DOHH2 (cell line): Measurements from ENCODE around the gene REPIN1.
A peak's percentile ranks its signal among the peaks of the same experiment; 100 is the strongest.

Source experiments
- H3F3A ChIP-seq: fragments of 200-600 bp; sonication (generic), shearing (Covaris generic); 2 replicates; pipeline ENCODE4 v1.6.0; 2016; ENCODE audit warnings: antibody characterized with exemption, mild to moderate bottlenecking; ENCODE audit not compliant: control insufficient read depth, insufficient read depth
- H3K27ac ChIP-seq: fragments of 200-600 bp; sonication (generic); 2 replicates; pipeline ENCODE4 v1.5.1; 2014; ENCODE audit warnings: low read depth, mild to moderate bottlenecking, low read length, moderate library complexity
- H3K27me3 ChIP-seq: fragments of 200-600 bp; sonication (generic); 2 replicates; pipeline ENCODE4 v1.6.1; 2014; ENCODE audit warnings: mild to moderate bottlenecking, low read length, mixed read lengths; ENCODE audit not compliant: control insufficient read depth
- H3K36me3 ChIP-seq: fragments of 200-600 bp; sonication (generic); 2 replicates; pipeline ENCODE4 v1.6.1; 2014; ENCODE audit warnings: mild to moderate bottlenecking, low read length, moderate library complexity, mixed read lengths; ENCODE audit not compliant: control insufficient read depth
- H3K4me1 ChIP-seq: fragments of 200-600 bp; sonication (generic); 2 replicates; pipeline ENCODE4 v1.6.1; 2014; ENCODE audit warnings: mild to moderate bottlenecking, low read length, mixed read lengths; ENCODE audit not compliant: control insufficient read depth
- H3K4me2 ChIP-seq: fragments of 200-600 bp; sonication (generic); 2 replicates; pipeline ENCODE4 v1.6.0; 2014; ENCODE audit warnings: mild to moderate bottlenecking, low read length, moderate library complexity
- H3K4me3 ChIP-seq: fragments of 200-600 bp; sonication (generic); 2 replicates; pipeline ENCODE4 v1.5.1; 2014; ENCODE audit warnings: mild to moderate bottlenecking, low read length, mixed read lengths
- H3K79me2 ChIP-seq: fragments of 200-600 bp; sonication (generic); 2 replicates; pipeline ENCODE4 v1.6.1; 2014; ENCODE audit warnings: mild to moderate bottlenecking, low read length, mixed read lengths; ENCODE audit not compliant: control insufficient read depth
- H3K9me2 ChIP-seq: fragments of 200-600 bp; sonication (generic); replicated peaks from 2 replicates; pipeline ENCODE4 v1.6.1; 2014; ENCODE audit warnings: mild to moderate bottlenecking, low read length, mixed read lengths; ENCODE audit not compliant: control insufficient read depth
- H3K9me3 ChIP-seq: fragments of 200-600 bp; sonication (generic); 2 replicates; pipeline ENCODE4 v1.6.1; 2014; ENCODE audit warnings: antibody characterized with exemption, low read length, mixed read lengths; ENCODE audit not compliant: control insufficient read depth, insufficient read depth
- H4K20me1 ChIP-seq: fragments of 200-600 bp; sonication (generic); 2 replicates; pipeline ENCODE4 v1.6.0; 2014; ENCODE audit warnings: low read depth, mild to moderate bottlenecking, antibody characterized with exemption, low read length, moderate library complexity; ENCODE audit not compliant: control insufficient read depth, insufficient read depth
- CTCF ChIP-seq: fragments of 200-600 bp; sonication (generic); IDR thresholded peaks from one replicate; pipeline ENCODE4 v1.5.1; 2014; ENCODE audit warnings: antibody characterized with exemption, mild to moderate bottlenecking, low read depth, low read length; ENCODE audit not compliant: poor library complexity, severe bottlenecking
- EZH2phosphoT487 ChIP-seq: fragments of 200-600 bp; sonication (generic); IDR thresholded peaks from 2 replicates; pipeline ENCODE4 v1.6.1; 2017; ENCODE audit warnings: borderline replicate concordance, mild to moderate bottlenecking, antibody characterized with exemption, low read length, moderate library complexity, mixed read lengths

Gene REPIN1

GRCh38 chr7:150351587-150352194, 16.9 kb upstream of the REPIN1 start:
- Histone ChIP-seq H3K36me3 (no peaks in the 10 kb centered on the region), H4K20me1 (no peaks in the 10 kb centered on the region), H3K4me1 (peaks cover 19% of the 10 kb centered on the region), H3K27ac (no peak overlapping the region), H3K4me2 (no peak overlapping the region), H3K9me2 (no peaks in the 10 kb centered on the region), H3F3A (peaks cover 5% of the 10 kb centered on the region; the same call in 1 of the 2 replicates), H3K27me3 (no peaks in the 10 kb centered on the region; the same call in 1 of the 2 replicates), H3K79me2 (no peaks in the 10 kb centered on the region), H3K4me3 (no peak overlapping the region), H3K9me3 (no peaks in the 10 kb centered on the region)
- TF ChIP-seq CTCF (no peak), EZH2phosphoT487 (no peak)

- H3K27me3 ChIP-seq = no peaks in the 10 kb centered on the region
- H3K9me2 ChIP-seq = no peaks in the 10 kb centered on the region
- no peak overlapping the region for H3K4me3 ChIP-seq
- H3K4me1 ChIP-seq = peaks cover 35% of the 10 kb centered on the region
- no peak overlapping the region for H3K4me2 ChIP-seq
- no peaks in the 10 kb centered on the region for H3K9me3 ChIP-seq
- H3K36me3 ChIP-seq = no peaks in the 10 kb centered on the region
- no peak overlapping the region for H3K27ac ChIP-seq
- TF ChIP-seq EZH2phosphoT487 (no peak), CTCF (no peak)
- no peaks in the 10 kb centered on the region for H3K79me2 ChIP-seq
- H3F3A ChIP-seq = peaks cover 24% of the 10 kb centered on the region
- H4K20me1 ChIP-seq = no peaks in the 10 kb centered on the region
Observed at GRCh38 chr7:150355666-150356059, 13.0 kb upstream of the REPIN1 start.

- Histone ChIP-seq H3K4me2 (peak overlapping the region; percentile 40), H3K27me3 (no peaks in the 10 kb centered on the region), H3K79me2 (no peaks in the 10 kb centered on the region), H3K9me3 (no peaks in the 10 kb centered on the region), H3K9me2 (no peaks in the 10 kb centered on the region), H3K4me3 (no peak overlapping the region), H3K36me3 (no peaks in the 10 kb centered on the region), H3K27ac (no peak overlapping the region), H3K4me1 (peaks cover 38% of the 10 kb centered on the region), H3F3A (peaks cover 24% of the 10 kb centered on the region), H4K20me1 (no peaks in the 10 kb centered on the region)
- TF ChIP-seq CTCF = peak; percentile 93
- no peak for TF ChIP-seq EZH2phosphoT487
Observed at GRCh38 chr7:150356265-150356897, 12.2 kb upstream of the REPIN1 start.
